Upper lobe of left lung (tissue), 6 donors: ENCODE results near the gene CPB2. TPM values are rescaled to one million over a fixed set of nuclear protein-coding genes. Genes with fewer than 3 reads are reported as not detected.

Source experiments
- ATAC-seq, 2 donors: fragments of 200-7000 bp; cut with Tn5 transposase; one replicate each; pipeline ENCODE4 v1.9.1; 2022; ENCODE audit warnings: mild to moderate bottlenecking in 2 of 2, moderate library complexity in 2 of 2; ENCODE audit not compliant: low FRiP score in 2 of 2
- DNase-seq, 2 donors: peaks; one replicate each; pipeline ENCODE4 v3.0.0-alpha.2; 2019 to 2020
- H3K27ac ChIP-seq, 4 donors: fragments of 200-600 bp; sonication (generic); one replicate each; pipeline ENCODE4 v1.5.1; 2016 to 2019
- H3K27me3 ChIP-seq, 4 donors: fragments of 200-600 bp; sonication (generic); one replicate each; pipeline ENCODE4 v1.5.1; 2017 to 2019
- H3K36me3 ChIP-seq, 4 donors: fragments of 200-600 bp; sonication (generic); one replicate each; pipeline ENCODE4 v1.5.1; 2016 to 2019
- H3K4me1 ChIP-seq, 4 donors: fragments of 200-600 bp; sonication (generic); one replicate each; pipeline ENCODE4 v1.5.1; 2018 to 2019
- H3K4me3 ChIP-seq, 4 donors: fragments of 200-600 bp; sonication (generic); one replicate each; pipeline ENCODE4 v1.5.1; 2017 to 2019; ENCODE audit warnings: mild to moderate bottlenecking in 2 of 4, moderate library complexity in 1 of 4
- H3K9me3 ChIP-seq, 4 donors: fragments of 200-600 bp; sonication (generic); one replicate each; pipeline ENCODE4 v1.5.1; 2018 to 2019
- EP300 ChIP-seq, 4 donors: sonication (generic); formaldehyde crosslinking; IDR thresholded peaks; one replicate each; pipeline ENCODE4 v1.5.1; 2017; ENCODE audit warnings: antibody characterized with exemption in 4 of 4, control low read depth in 2 of 4
- POLR2A ChIP-seq, 4 donors: fragments of 450-650 bp; IDR thresholded peaks; one replicate each; pipeline ENCODE4 v1.5.1; 2016 to 2017; ENCODE audit warnings: antibody characterized with exemption in 4 of 4, mild to moderate bottlenecking in 2 of 4
- POLR2AphosphoS5 ChIP-seq, 2 donors: sonication (generic); formaldehyde crosslinking; IDR thresholded peaks; one replicate each; pipeline ENCODE4 v1.5.1; 2017; ENCODE audit warnings: antibody characterized with exemption in 2 of 2
- WGBS, 2 donors: methylation state at CpG; one replicate each; pipeline ENCODE4 v1.1.5; 2017 to 2018; 5-methylcytosine and 5-hydroxymethylcytosine counted together
- total RNA-seq, 6 donors: library from RNA; depleted of rRNA in 4 of 6; stranded (reverse); fragments of >200 nt in 4 of 6; gene quantifications; one replicate each; pipeline versions ENCODE4 v1.1.0 to v1.2.1, GENCODE V29; 2016 to 2021
- TF ChIP-seq, protein P1 (sequence below), 6 experiments: fragments of 450-650 bp in 4 of 6; fragments of 200-600 bp in 2 of 6; sonication (generic) in 2 of 6; IDR thresholded peaks; one replicate each; pipeline ENCODE4 v1.5.1; 2016 to 2019; ENCODE audit warnings: antibody characterized with exemption in 6 of 6
- donor health status: DM: no; HTN: no; CAD: no; lungs with moderate emphysema.
- donor health status: DM: no; HTN: yes; CAD: no; lungs with severe emphysema.

CPB2 gene
- total RNA-seq, 6 donors from 2014 or later, result 2.1 to 114 (median 21.3) TPM

DNA sequence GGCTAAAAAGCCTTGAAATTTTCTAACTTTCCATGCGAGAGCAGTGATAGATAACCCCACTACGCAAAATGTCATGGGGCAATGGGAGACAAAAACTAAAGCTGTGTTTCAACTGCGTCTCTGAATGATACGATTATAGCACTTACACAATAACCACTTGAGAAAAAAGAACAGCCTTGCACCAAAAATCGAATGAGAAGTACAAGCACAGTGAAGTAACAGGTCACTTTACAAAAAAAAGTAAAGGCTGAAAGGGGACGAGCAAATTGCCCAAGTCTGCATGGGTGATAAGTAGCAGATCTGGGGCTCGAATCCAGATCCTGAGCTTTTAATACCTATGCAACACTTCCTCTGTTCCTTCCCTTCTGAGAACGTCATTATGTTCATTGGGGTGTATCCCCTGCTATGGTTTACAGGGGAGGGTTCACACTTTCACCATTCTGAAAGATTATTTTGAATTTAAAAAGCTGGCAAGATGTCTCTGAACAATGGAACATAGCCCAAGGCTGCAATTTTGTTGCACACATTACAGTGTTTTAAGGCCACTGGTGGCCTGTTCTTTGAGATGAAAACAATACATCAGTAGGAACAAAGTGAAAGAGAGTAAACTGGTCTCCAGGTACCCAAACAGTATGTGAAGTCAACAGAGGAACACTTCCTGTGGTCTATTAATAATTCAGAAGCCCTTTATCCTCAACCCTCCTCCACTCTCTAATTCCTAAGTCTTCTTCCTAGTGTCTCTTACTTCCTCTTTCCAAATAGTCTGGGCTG is 3.2 kb downstream of the CPB2 start:
- peak in 1 of 2 donors; percentile 58 for ATAC-seq
- H3K4me3 ChIP-seq, result peak overlapping the region in 2 of 4 donors; percentile 4 to 22
- no peaks in the 10 kb centered on the region for H3K9me3 ChIP-seq
- H3K27ac ChIP-seq, result peak overlapping the region in 2 of 4 donors; percentile 32 to 49
- H3K4me1 ChIP-seq, result peaks cover 0 to 7% (median 5%) of the 10 kb centered on the region in 4 donors
- 49 to 52% methylated on average over 8 of the region's 8 CpGs for WGBS, 2 donors
- no peak for DNase-seq
- no peaks in the 10 kb centered on the region for H3K36me3 ChIP-seq
- H3K27me3 ChIP-seq, result no peaks in the 10 kb centered on the region
- no peak for TF ChIP-seq EP300 (IDR thresholded peaks at IDR 0.05)
- TF ChIP-seq POLR2AphosphoS5 (IDR thresholded peaks at IDR 0.05), result no peak
- TF ChIP-seq, protein P1, sequence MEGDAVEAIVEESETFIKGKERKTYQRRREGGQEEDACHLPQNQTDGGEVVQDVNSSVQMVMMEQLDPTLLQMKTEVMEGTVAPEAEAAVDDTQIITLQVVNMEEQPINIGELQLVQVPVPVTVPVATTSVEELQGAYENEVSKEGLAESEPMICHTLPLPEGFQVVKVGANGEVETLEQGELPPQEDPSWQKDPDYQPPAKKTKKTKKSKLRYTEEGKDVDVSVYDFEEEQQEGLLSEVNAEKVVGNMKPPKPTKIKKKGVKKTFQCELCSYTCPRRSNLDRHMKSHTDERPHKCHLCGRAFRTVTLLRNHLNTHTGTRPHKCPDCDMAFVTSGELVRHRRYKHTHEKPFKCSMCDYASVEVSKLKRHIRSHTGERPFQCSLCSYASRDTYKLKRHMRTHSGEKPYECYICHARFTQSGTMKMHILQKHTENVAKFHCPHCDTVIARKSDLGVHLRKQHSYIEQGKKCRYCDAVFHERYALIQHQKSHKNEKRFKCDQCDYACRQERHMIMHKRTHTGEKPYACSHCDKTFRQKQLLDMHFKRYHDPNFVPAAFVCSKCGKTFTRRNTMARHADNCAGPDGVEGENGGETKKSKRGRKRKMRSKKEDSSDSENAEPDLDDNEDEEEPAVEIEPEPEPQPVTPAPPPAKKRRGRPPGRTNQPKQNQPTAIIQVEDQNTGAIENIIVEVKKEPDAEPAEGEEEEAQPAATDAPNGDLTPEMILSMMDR (IDR thresholded peaks at IDR 0.05), result no peak
- no peak for TF ChIP-seq POLR2A (IDR thresholded peaks at IDR 0.05)

DNA sequence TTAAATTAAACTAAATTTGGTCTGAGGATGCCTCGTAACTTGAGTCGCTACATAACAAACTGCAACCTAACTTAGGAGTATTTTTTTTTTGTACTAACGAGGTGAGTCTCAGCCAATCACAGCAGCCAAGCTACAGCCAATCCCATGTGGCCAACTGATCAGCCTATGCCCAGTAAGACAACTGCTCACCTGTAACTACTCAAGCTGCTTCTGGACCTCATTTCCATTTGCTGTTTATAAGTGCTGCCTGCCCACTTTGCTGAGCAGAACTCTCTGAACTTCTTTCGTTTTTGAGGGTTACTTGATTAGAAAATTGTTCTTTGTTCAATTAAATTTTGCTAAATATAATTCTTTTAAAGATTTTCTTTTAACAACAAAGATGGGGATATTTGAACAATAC is 3.8 kb downstream of the CPB2 start:
- Histone ChIP-seq H3K9me3 (no peaks in the 10 kb centered on the region), H3K4me3 (peak overlapping the region in 2 of 4 donors; percentile 4 to 22), H3K27ac (peak overlapping the region in 1 of 4 donors; percentile 49), H3K27me3 (no peaks in the 10 kb centered on the region), H3K36me3 (no peaks in the 10 kb centered on the region), H3K4me1 (peaks cover 0 to 7% (median 5%) of the 10 kb centered on the region in 4 donors)
- 79 to 87% methylated on average over 4 of the region's 4 CpGs for WGBS, 2 donors
- no peak for DNase-seq
- no peak for TF ChIP-seq POLR2A (IDR thresholded peaks at IDR 0.05)
- no peak for TF ChIP-seq POLR2AphosphoS5 (IDR thresholded peaks at IDR 0.05)
- TF ChIP-seq, protein P1 (IDR thresholded peaks at IDR 0.05), result no peak
- TF ChIP-seq EP300 (IDR thresholded peaks at IDR 0.05), result no peak
- no peak for ATAC-seq

- DNase-seq, result no peak
- Histone ChIP-seq H3K4me3 (no peak overlapping the region), H3K27ac (no peak overlapping the region), H3K9me3 (no peaks in the 10 kb centered on the region), H3K27me3 (no peaks in the 10 kb centered on the region), H3K36me3 (no peaks in the 10 kb centered on the region), H3K4me1 (peaks cover 0 to 7% (median 5%) of the 10 kb centered on the region in 4 donors)
- no peak for ATAC-seq
- WGBS, 2 donors, result 68 to 79% methylated on average over 1 of the region's 1 CpG
- TF ChIP-seq POLR2AphosphoS5 (IDR thresholded peaks at IDR 0.05), result no peak
- no peak for TF ChIP-seq POLR2A (IDR thresholded peaks at IDR 0.05)
- TF ChIP-seq, protein P1 (IDR thresholded peaks at IDR 0.05), result no peak
- no peak for TF ChIP-seq EP300 (IDR thresholded peaks at IDR 0.05)
Measured at GRCh38 chr13:46100191-46100815, 4.5 kb downstream of the CPB2 start.

- Histone ChIP-seq H3K27me3 (no peaks in the 10 kb centered on the region), H3K4me3 (no peak overlapping the region), H3K27ac (no peak overlapping the region), H3K36me3 (no peaks in the 10 kb centered on the region), H3K4me1 (peaks cover 0 to 7% (median 5%) of the 10 kb centered on the region in 4 donors), H3K9me3 (no peaks in the 10 kb centered on the region)
- DNase-seq (no peak), ATAC-seq (no peak)
- WGBS, 2 donors, result 88% methylated on average over 4 of the region's 4 CpGs
- no peak for TF ChIP-seq POLR2AphosphoS5 (IDR thresholded peaks at IDR 0.05)
- TF ChIP-seq, protein P1 (IDR thresholded peaks at IDR 0.05), result no peak
- TF ChIP-seq EP300 (IDR thresholded peaks at IDR 0.05), result no peak
- TF ChIP-seq POLR2A (IDR thresholded peaks at IDR 0.05), result no peak
Measured at GRCh38 chr13:46097663-46098062, 7.2 kb downstream of the CPB2 start.
